Hematopoietic multipotent progenitor cell treated with erythropoietin and hydrocortisone succinate and interleukin-3 and kit ligand, for 8 days (in vitro differentiated cells): ENCODE data around the gene ST3GAL6.
"Not testable (repeated sequence)": the region's sequence is repeated elsewhere in the genome, so short reads cannot be mapped to it uniquely, and the experiment has no call there.

Experiments used
- DNase-seq: peaks from one replicate; pipeline ENCODE4 v3.0.0-alpha.2; 2015

ST3GAL6 gene

DNA sequence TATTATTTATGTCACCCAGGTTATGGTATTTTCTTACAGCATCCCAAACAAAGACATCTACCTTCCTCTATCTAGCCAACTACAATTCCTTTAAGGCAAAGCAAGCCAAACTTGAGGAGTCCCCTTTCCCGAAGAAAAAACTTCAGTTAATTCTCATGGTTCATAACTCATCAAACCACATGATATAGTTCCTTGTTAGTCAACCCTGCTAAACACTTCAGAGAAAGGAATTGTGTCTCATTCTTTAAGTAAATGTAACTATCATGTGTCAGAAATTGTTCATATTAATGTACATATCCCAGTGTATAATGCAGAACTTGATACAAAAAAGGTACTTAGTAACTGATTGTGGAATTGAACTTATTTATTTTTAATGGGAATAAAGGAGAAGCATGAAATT is 44.4 kb downstream of the ST3GAL6 start:
- no peak for DNase-seq

- DNase-seq = no peak
Measured at GRCh38 chr3:98808071-98808470, 44.9 kb downstream of the ST3GAL6 start.

DNA sequence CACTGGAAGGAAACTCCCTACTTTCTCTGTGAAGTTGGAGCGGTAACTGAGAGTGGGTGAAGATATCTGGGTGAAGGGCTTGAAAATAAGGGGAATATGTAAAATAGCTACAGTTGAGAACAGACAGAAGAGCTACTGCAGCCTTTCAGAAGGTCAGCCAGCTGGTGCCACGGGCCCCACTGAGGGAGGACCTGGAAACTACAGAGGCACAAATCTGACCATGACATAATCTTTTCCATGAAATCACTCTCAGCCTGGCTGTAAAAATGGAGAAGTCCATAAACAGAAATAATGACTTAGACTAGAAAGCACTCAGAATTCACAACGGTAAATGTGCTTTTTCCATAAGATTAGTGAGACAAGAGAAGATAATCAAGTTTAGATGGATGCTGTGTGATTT is 46.4 kb downstream of the ST3GAL6 start:
- no peak for DNase-seq

DNA sequence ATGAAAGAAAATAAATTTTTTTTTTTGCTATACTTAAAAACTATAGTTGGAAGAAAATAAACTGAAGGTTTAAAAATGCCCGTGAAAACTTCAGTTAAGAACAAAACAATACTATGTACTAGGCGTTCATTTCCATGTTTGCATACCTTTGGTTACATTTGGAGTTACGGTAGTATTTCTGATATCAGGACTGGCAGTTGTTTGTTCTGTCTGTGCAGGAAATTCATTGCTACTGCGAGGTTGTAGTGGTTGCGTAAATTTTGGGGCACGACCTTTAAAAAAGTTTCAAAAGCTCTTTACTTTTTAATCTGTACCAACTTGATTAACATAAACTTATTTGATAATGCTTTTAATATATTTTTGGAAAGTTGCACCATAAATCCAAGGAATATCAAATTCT is 47.9 kb downstream of the ST3GAL6 start:
- no peak for DNase-seq

GRCh38 chr3:98812851-98813374 is 49.8 kb downstream of the ST3GAL6 start:
- peak; percentile 62 for DNase-seq

DNA sequence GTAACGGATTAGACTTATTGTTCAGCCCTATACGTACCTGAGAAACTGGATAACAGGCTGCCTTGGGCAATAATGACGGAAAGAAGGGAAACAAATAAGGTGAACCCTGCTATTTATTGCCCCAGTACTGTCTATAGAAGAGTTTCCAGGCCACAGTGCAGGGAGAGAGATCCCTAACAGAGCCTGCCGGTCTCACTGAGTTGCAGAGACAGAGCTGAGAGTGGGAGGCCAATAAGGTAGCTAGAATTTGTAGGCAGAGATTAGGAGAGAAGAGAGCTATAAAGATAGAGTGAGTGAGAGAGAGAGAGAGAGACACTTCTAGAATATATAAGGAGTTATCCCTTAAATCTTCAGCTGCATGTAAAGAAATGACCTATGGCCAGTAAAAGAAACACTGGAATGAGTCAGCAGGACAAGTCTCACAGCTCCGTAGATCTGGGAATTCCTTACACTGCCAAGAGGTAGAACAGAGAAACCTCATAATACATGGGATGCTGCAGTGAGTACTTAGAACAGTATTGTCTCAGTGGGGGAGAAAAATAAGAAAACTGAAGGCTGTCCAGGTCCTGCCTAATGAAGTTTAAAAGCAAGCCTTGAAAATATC is 51.8 kb downstream of the ST3GAL6 start:
- no peak for DNase-seq

DNA sequence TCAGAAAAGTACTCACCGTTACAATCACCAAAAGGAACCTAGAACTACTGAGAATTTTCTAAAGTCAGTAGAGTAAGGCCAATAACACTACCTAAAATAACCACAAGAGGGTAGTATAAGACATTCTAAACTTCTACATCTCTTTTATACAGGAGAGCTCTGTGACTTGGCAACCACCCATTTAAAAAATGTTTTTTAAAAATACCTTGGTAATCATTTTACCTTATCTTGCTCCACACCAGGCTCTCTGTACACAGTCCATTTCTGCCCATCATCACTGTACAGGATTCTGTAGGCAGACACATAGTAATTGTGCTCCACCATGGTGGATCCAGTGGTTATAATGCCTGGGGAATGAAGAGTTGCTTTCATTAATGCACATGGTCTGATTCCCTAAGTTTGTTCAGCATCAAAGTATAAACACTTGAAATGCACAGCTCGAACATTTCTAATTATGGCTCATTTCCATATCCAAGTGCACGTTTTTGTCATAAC is 54.5 kb downstream of the ST3GAL6 start:
- DNase-seq = peak; percentile 74

DNA sequence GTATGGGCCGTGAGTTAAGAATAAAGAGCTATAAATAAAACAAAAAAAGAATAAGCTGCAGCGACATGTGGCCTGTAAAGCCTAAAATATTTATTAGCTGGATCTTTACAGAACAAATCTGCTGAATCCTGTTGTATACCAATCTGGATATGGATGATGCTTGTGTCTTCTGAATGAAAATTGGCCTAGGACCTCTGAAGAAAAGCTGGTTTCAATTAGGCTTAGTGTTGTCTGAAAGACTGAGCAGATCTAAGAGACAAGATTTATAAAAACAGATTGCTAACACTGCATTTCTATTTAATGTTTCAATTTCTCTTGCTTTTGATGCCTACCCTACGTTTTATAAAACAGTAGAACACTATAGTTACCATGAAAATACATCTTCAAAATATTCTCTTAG is 57.9 kb downstream of the ST3GAL6 start:
- DNase-seq = no peak

GRCh38 chr3:98823791-98824190 is 60.7 kb downstream of the ST3GAL6 start:
- DNase-seq = no peak

- DNase-seq = peak; percentile 9
Measured at GRCh38 chr3:98824256-98824655, 61.1 kb downstream of the ST3GAL6 start.

DNA sequence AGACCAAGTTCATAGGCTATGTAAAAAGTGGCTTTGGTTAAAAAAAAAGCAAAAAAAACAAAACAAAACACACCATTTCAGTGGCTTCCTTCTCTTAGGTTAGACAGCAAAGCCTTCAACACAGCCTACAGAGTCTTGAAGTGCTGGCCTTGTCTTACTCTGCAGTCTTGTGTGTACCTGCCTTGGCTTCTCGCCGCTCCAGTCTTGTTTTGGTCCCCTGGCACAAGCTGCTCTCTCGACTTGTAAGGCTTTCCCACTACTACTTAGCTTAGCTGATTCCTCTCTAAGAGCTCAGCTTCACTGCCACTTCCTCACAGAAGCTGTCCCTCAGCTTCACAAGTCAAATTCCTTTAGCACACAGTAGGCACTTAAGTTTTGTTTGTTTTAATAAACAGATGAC is 63.0 kb downstream of the ST3GAL6 start:
- DNase-seq = no peak

DNA sequence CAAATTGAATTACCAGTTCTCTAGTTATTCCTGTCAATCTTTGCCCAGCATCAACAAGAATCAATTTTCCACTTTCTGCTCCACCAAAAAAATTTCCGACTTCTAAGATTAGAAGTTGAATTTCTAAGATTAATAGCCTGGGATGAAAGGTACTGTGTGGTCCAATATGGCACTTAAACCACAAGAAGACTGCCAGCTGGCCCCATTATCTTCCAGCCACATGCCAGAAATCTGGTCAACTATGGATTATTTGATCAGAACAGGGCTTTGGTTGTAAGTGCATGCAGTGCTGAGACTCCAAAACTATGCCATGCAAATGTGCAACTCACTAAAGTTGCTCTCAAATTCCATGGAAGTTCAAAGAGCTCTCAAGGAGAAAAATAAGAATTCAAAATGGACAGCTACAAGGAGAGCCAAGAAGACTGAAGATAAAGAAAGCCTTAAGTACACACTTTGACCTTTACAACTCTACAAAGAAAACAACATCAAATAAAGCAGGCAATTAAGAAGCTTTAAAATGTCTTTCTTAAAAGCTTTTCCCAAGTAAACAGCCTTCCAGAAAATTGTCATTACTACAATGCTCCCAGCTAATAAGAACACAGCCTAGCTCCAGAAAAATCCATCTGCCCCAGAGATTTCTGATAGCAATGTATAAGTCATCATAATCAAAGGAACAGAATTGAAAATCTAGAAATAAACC is 64.2 kb downstream of the ST3GAL6 start:
- DNase-seq = no peak

GRCh38 chr3:98829246-98829832 is 66.2 kb downstream of the ST3GAL6 start:
- no peak for DNase-seq

DNA sequence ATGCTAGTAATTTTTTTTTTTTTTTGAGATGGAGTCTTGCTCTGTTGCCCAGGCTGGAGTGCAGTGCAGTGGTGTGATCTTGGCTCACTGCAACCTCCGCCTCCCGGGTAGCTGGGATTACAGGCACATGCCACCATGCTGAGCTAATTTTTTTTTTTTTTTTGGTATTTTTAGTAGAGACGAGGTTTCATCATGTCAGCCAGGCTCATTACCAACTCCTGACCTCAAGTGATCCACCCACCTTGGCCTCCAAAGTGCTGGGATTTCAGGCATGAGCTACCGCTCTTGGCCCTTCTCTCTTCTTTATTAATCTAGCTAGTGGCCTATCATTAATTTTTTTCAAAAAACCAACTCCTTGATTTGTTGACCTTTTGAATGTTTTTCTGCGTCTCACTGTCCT is 67.9 kb downstream of the ST3GAL6 start:
- not testable (repeated sequence) for DNase-seq

DNA sequence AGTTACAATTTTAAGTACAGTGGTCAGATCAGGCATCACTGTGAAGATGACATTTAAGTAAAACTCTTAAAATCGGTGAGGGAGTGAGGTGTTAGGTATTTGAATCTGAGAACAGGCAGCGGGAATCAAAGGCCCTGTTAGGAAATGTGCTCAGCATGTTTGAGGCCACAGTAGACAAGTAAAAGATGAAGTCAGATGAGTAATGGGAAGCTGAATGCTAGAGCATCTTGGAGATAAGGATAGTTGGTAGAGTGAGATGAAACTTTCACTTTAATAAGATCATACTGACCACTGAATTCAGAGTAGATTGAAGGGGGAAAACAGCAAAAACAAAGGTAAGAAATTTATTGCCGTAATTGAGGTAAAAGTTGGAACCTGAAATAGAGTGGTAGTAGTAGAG is 76.7 kb downstream of the ST3GAL6 start:
- peak; percentile 19 for DNase-seq

DNA sequence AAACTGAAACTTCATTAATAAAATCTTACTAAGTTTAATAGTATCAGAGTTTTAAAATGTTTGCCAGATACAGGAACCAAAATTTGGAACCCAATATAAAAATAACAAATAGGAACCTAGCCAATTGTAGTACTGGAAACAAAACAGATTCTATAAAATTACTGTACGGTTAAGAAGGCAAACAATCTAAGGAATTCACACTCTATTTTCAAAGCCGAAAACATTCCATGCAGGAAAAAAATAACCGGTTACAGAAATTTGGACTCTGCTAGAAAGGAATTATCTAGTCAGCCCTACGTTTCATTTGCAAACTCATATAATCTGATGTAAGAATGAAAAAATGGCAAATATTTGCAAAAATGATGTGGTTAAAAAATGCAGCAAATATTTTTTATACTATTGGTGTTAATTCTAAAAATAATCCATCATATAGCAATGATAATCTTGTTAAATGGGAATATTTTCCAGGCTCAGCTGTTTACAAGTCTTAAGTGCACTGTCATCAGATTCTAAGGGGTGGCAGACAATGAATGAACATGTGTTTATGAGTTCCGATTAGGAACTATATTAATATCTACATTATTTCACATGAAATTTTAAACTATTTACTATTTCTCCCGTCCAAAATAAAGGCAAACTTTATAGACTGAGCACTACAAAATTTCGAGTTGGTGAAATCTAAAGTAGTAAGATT is 80.3 kb downstream of the ST3GAL6 start:
- DNase-seq = no peak
